ENCODE results near the gene CFAP46.

Gene CFAP46

GRCh38 chr10:132914732-132915131 lies 27.6 kb downstream of the CFAP46 start:
- no peak for TF ChIP-seq POLR2AphosphoS5 (IDR thresholded peaks at IDR 0.05; ENCODE audit: low read depth, low read length)
- no peak for TF ChIP-seq TAF1 (IDR thresholded peaks at IDR 0.05; ENCODE audit: borderline replicate concordance, insufficient read depth, low read length)
- no peak for TF ChIP-seq REST (IDR thresholded peaks at IDR 0.05; ENCODE audit: insufficient read depth in 1 of 2, low read depth in 2 of 2, low read length in 2 of 2)
- TF ChIP-seq SIN3A (IDR thresholded peaks at IDR 0.05; ENCODE audit: borderline replicate concordance, insufficient read depth, low read length) = no peak
- no peak for TF ChIP-seq FOXP2 (optimal IDR thresholded peaks at IDR 0.05; ENCODE audit: borderline replicate concordance, extremely low read depth, extremely low read length, insufficient read depth)

GRCh38 chr10:132913559-132914115 lies 28.7 kb downstream of the CFAP46 start:
- TF ChIP-seq SIN3A (IDR thresholded peaks at IDR 0.05; ENCODE audit: borderline replicate concordance, insufficient read depth, low read length) (no peak), POLR2AphosphoS5 (IDR thresholded peaks at IDR 0.05; ENCODE audit: low read depth, low read length) (no peak), REST (IDR thresholded peaks at IDR 0.05; ENCODE audit: insufficient read depth in 1 of 2, low read depth in 2 of 2, low read length in 2 of 2) (no peak), TAF1 (IDR thresholded peaks at IDR 0.05; ENCODE audit: borderline replicate concordance, insufficient read depth, low read length) (no peak), FOXP2 (optimal IDR thresholded peaks at IDR 0.05; ENCODE audit: borderline replicate concordance, extremely low read depth, extremely low read length, insufficient read depth) (no peak)

GRCh38 chr10:132912713-132913558 lies 29.4 kb downstream of the CFAP46 start:
- TF ChIP-seq SIN3A (IDR thresholded peaks at IDR 0.05; ENCODE audit: borderline replicate concordance, insufficient read depth, low read length) (no peak), TAF1 (IDR thresholded peaks at IDR 0.05; ENCODE audit: borderline replicate concordance, insufficient read depth, low read length) (no peak), REST (IDR thresholded peaks at IDR 0.05; ENCODE audit: insufficient read depth in 1 of 2, low read depth in 2 of 2, low read length in 2 of 2) (no peak), POLR2AphosphoS5 (IDR thresholded peaks at IDR 0.05; ENCODE audit: low read depth, low read length) (no peak), FOXP2 (optimal IDR thresholded peaks at IDR 0.05; ENCODE audit: borderline replicate concordance, extremely low read depth, extremely low read length, insufficient read depth) (no peak)

- no peak for TF ChIP-seq TAF1 (IDR thresholded peaks at IDR 0.05; ENCODE audit: borderline replicate concordance, insufficient read depth, low read length)
- TF ChIP-seq SIN3A (IDR thresholded peaks at IDR 0.05; ENCODE audit: borderline replicate concordance, insufficient read depth, low read length) = no peak
- TF ChIP-seq FOXP2 (optimal IDR thresholded peaks at IDR 0.05; ENCODE audit: borderline replicate concordance, extremely low read depth, extremely low read length, insufficient read depth) = no peak
- TF ChIP-seq REST (IDR thresholded peaks at IDR 0.05; ENCODE audit: insufficient read depth in 1 of 2, low read depth in 2 of 2, low read length in 2 of 2) = no peak
- no peak for TF ChIP-seq POLR2AphosphoS5 (IDR thresholded peaks at IDR 0.05; ENCODE audit: low read depth, low read length)
These were observed 30.1 kb downstream of the CFAP46 start for GRCh38 chr10:132912225-132912712.
